Measurements from ENCODE around the gene TMEM217. TPM values are rescaled to one million over a fixed set of nuclear protein-coding genes. Genes with fewer than 3 reads are reported as not detected.

The TMEM217 gene
- total RNA-seq, 2 donors from 2014 or later = 0.95 to 1.6 TPM

DNA sequence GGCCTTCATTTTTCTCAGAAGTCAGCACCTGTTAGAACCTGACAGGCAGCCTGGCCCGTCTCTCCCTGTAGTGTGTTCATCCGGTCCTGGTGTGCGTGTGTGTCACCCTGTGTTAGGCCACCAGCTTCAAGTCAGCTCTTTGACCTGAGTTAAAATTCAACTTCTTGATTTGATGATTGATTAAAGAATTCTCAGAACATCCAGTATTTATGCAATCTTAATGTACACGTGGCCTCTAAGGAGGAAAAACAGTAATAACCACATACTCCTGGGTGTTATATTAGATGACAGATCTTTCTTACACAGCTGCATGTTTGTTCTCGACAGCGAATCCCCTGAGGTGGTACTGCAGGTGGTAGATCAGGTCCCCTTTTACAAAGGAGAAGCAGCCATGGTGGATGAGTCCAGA lies 19.1 kb upstream of the TMEM217 start:
- peaks cover 26% of the 10 kb centered on the region for H3K36me3 Mint-ChIP-seq (ENCODE audit: low read depth)
- peaks cover 30% of the 10 kb centered on the region for H3K36me3 ChIP-seq (ENCODE audit: control insufficient read depth, insufficient read depth, low read length)
- no peak overlapping the region for H3K4me3 Mint-ChIP-seq
- H3K27ac Mint-ChIP-seq = no peak overlapping the region
- H3K4me1 ChIP-seq (ENCODE audit: control insufficient read depth, insufficient read depth, low read length) = no peaks in the 10 kb centered on the region
- no peaks in the 10 kb centered on the region for H3K9me3 Mint-ChIP-seq
- H3K27me3 Mint-ChIP-seq (ENCODE audit: insufficient read depth) = no peaks in the 10 kb centered on the region
- no peaks in the 10 kb centered on the region for H3K4me1 Mint-ChIP-seq
- DNase-seq = no peak
- no peaks in the 10 kb centered on the region for H3K27me3 ChIP-seq (ENCODE audit: control insufficient read depth, insufficient read depth, low read length, poor library complexity, severe bottlenecking)
- H3K4me3 ChIP-seq (ENCODE audit: low read length) = no peak overlapping the region
- H3K9ac ChIP-seq (ENCODE audit: extremely low read depth, low read length, poor library complexity, severe bottlenecking) = no peak overlapping the region
- no peaks in the 10 kb centered on the region for H3K9me3 ChIP-seq (ENCODE audit: control insufficient read depth, low read length)
- 91 to 94% methylated on average over 2 to 6 of the region's 6 CpGs for WGBS, 2 experiments (ENCODE audit: insufficient coverage in 1 of 2, insufficient read length in 1 of 2)
- TF ChIP-seq, protein P1, sequence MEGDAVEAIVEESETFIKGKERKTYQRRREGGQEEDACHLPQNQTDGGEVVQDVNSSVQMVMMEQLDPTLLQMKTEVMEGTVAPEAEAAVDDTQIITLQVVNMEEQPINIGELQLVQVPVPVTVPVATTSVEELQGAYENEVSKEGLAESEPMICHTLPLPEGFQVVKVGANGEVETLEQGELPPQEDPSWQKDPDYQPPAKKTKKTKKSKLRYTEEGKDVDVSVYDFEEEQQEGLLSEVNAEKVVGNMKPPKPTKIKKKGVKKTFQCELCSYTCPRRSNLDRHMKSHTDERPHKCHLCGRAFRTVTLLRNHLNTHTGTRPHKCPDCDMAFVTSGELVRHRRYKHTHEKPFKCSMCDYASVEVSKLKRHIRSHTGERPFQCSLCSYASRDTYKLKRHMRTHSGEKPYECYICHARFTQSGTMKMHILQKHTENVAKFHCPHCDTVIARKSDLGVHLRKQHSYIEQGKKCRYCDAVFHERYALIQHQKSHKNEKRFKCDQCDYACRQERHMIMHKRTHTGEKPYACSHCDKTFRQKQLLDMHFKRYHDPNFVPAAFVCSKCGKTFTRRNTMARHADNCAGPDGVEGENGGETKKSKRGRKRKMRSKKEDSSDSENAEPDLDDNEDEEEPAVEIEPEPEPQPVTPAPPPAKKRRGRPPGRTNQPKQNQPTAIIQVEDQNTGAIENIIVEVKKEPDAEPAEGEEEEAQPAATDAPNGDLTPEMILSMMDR (conservative IDR thresholded peaks at IDR 0.05) = no peak
- H3K27ac ChIP-seq (ENCODE audit: low read depth, low read length) = no peak overlapping the region

DNA sequence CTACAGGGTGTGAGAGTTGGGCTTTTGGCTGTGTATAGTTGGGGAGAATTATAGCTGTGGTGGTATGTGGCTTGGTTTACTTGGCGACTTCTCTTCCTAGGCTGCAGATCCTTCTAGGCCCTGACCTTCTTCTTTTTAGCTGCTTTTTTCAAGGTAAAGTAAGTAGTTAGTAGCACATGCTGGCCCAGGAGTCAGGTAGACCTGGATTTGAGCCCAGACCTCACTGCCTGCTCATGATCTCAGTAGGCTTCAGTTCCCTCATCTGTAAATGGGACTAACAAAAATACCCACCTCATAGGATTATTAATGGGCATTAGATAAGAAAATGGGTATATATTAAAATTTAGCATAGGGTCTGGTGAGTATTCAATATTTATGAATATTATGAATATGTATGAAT lies 17.4 kb upstream of the TMEM217 start:
- no peak overlapping the region for H3K27ac ChIP-seq (ENCODE audit: low read depth, low read length)
- no peaks in the 10 kb centered on the region for H3K27me3 ChIP-seq (ENCODE audit: control insufficient read depth, insufficient read depth, low read length, poor library complexity, severe bottlenecking)
- Mint-ChIP-seq H3K9me3 (no peaks in the 10 kb centered on the region), H3K27me3 (ENCODE audit: insufficient read depth) (no peaks in the 10 kb centered on the region), H3K4me3 (no peak overlapping the region), H3K4me1 (no peaks in the 10 kb centered on the region), H3K27ac (no peak overlapping the region), H3K36me3 (ENCODE audit: low read depth) (peaks cover 27% of the 10 kb centered on the region)
- H3K9ac ChIP-seq (ENCODE audit: extremely low read depth, low read length, poor library complexity, severe bottlenecking) = no peak overlapping the region
- TF ChIP-seq, protein P1 (conservative IDR thresholded peaks at IDR 0.05) = no peak
- H3K36me3 ChIP-seq (ENCODE audit: control insufficient read depth, insufficient read depth, low read length) = peaks cover 34% of the 10 kb centered on the region
- 100% methylated on average over 1 of the region's 1 CpG; no CpG with 5 or more reads in 1 of the 2 experiments for WGBS, 2 experiments (ENCODE audit: insufficient coverage in 1 of 2, insufficient read length in 1 of 2)
- H3K4me1 ChIP-seq (ENCODE audit: control insufficient read depth, insufficient read depth, low read length) = no peaks in the 10 kb centered on the region
- no peaks in the 10 kb centered on the region for H3K9me3 ChIP-seq (ENCODE audit: control insufficient read depth, low read length)
- no peak overlapping the region for H3K4me3 ChIP-seq (ENCODE audit: low read length)
- DNase-seq = no peak

DNA sequence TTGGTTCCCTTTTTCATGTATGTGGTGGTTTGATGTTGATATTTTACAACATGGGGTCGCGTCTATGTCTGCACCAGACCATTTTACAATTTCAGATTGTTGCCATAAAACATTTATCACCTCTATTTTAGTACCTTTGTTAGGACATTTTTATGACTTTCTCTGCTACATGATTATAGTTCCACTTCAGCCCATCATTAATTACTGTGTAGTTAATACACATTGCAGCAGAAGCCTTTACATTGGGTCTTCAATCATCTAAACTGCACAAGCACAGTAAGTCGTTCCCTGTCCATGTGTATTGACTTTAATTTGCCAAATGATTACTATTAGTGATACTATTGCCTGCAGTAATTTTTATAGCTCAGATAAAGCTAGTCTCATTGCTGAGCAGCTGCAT lies 15.7 kb upstream of the TMEM217 start:
- H3K27ac Mint-ChIP-seq = no peak overlapping the region
- 85 to 100% methylated on average over 1 to 3 of the region's 3 CpGs for WGBS, 2 experiments (ENCODE audit: insufficient coverage in 1 of 2, insufficient read length in 1 of 2)

More for the DNA sequence above, 15.7 kb upstream of the TMEM217 start:
- Histone ChIP-seq H3K9me3 (ENCODE audit: control insufficient read depth, low read length) (no peaks in the 10 kb centered on the region), H3K27ac (ENCODE audit: low read depth, low read length) (no peak overlapping the region), H3K9ac (ENCODE audit: extremely low read depth, low read length, poor library complexity, severe bottlenecking) (no peak overlapping the region), H3K4me3 (ENCODE audit: low read length) (no peak overlapping the region), H3K4me1 (ENCODE audit: control insufficient read depth, insufficient read depth, low read length) (no peaks in the 10 kb centered on the region), H3K27me3 (ENCODE audit: control insufficient read depth, insufficient read depth, low read length, poor library complexity, severe bottlenecking) (no peaks in the 10 kb centered on the region), H3K36me3 (ENCODE audit: control insufficient read depth, insufficient read depth, low read length) (peaks cover 22% of the 10 kb centered on the region)
- Mint-ChIP-seq H3K4me3 (no peak overlapping the region), H3K27me3 (ENCODE audit: insufficient read depth) (no peaks in the 10 kb centered on the region), H3K36me3 (ENCODE audit: low read depth) (peaks cover 22% of the 10 kb centered on the region), H3K4me1 (no peaks in the 10 kb centered on the region), H3K9me3 (no peaks in the 10 kb centered on the region)
- no peak for DNase-seq
- TF ChIP-seq, protein P1 (conservative IDR thresholded peaks at IDR 0.05) = no peak
